Right lung (tissue), 5 donors: ENCODE results near the gene SCFD2. TPM values are rescaled to one million over a fixed set of nuclear protein-coding genes. Genes with fewer than 3 reads are reported as not detected.
A peak's percentile ranks its signal among the peaks of the same experiment; 100 is the strongest.
"Not testable (repeated sequence)": the region's sequence is repeated elsewhere in the genome, so short reads cannot be mapped to it uniquely, and the experiment has no call there.

Experiments
- DNase-seq, 2 donors: peaks; one replicate each; pipeline ENCODE4 v3.0.0-alpha.2; 2013
- polyA plus RNA-seq, 5 donors: library from polyadenylated mRNA; unstranded; fragments of 120-200 nt; gene quantifications; one replicate each; pipeline versions ENCODE4 v1.2.1 to v1.2.3, GENCODE V29; 2013; ENCODE audit warnings: inconsistent platforms in 1 of 5, low replicate concordance in 1 of 5; ENCODE audit not compliant: insufficient read length in 5 of 5, insufficient read depth in 1 of 5

The SCFD2 gene
- polyA plus RNA-seq, 5 donors = 10.6 to 14.1 (median 13.5) TPM

- peak in 1 of 2 donors; percentile 13 for DNase-seq
These were observed 18.7 kb downstream of the SCFD2 start for GRCh38 chr4:53346920-53347852.

GRCh38 chr4:53346392-53346791, 19.5 kb downstream of the SCFD2 start:
- not testable (repeated sequence) for DNase-seq

GRCh38 chr4:53340145-53340544, 25.7 kb downstream of the SCFD2 start:
- not testable (repeated sequence) for DNase-seq

GRCh38 chr4:53334916-53335315, 30.9 kb downstream of the SCFD2 start:
- not testable (repeated sequence) for DNase-seq

- no peak for DNase-seq
These were observed 39.3 kb downstream of the SCFD2 start for GRCh38 chr4:53326535-53326934.

GRCh38 chr4:53322696-53323095, 43.2 kb downstream of the SCFD2 start:
- no peak for DNase-seq

GRCh38 chr4:53321984-53322289, 43.9 kb downstream of the SCFD2 start:
- no peak for DNase-seq

- DNase-seq = peak; percentile 8 to 13
These were observed 44.5 kb downstream of the SCFD2 start for GRCh38 chr4:53321151-53321983.

GRCh38 chr4:53315300-53315699, 50.6 kb downstream of the SCFD2 start:
- no peak for DNase-seq

GRCh38 chr4:53314252-53314651, 51.6 kb downstream of the SCFD2 start:
- DNase-seq = no peak

- DNase-seq = peak; percentile 18 to 37
These were observed 52.4 kb downstream of the SCFD2 start for GRCh38 chr4:53313510-53313909.

GRCh38 chr4:53309321-53310040, 56.4 kb downstream of the SCFD2 start:
- no peak for DNase-seq

- no peak for DNase-seq
These were observed 57.8 kb downstream of the SCFD2 start for GRCh38 chr4:53307819-53308780.

- DNase-seq = no peak
These were observed 58.7 kb downstream of the SCFD2 start for GRCh38 chr4:53307210-53307609.

- DNase-seq = no peak
These were observed 59.1 kb downstream of the SCFD2 start for GRCh38 chr4:53306729-53307128.

GRCh38 chr4:53292209-53292608, 73.7 kb downstream of the SCFD2 start:
- not testable (repeated sequence) for DNase-seq

GRCh38 chr4:53281438-53281837, 84.4 kb downstream of the SCFD2 start:
- DNase-seq = no peak

- DNase-seq = no peak
These were observed 85.0 kb downstream of the SCFD2 start for GRCh38 chr4:53280846-53281245.

- DNase-seq = no peak
These were observed 91.1 kb downstream of the SCFD2 start for GRCh38 chr4:53274609-53275268.

- no peak for DNase-seq
These were observed 92.1 kb downstream of the SCFD2 start for GRCh38 chr4:53273726-53274125.
